GM19395 (cell line): ENCODE results near the gene GMFB.

Experiments used
- ATAC-seq: cut with Tn5 transposase; IDR thresholded peaks from one replicate; pipeline ENCODE4 v1.9.1; 2021; ENCODE audit warnings: mild to moderate bottlenecking, moderate library complexity; ENCODE audit not compliant: unreplicated experiment

The GMFB gene

DNA sequence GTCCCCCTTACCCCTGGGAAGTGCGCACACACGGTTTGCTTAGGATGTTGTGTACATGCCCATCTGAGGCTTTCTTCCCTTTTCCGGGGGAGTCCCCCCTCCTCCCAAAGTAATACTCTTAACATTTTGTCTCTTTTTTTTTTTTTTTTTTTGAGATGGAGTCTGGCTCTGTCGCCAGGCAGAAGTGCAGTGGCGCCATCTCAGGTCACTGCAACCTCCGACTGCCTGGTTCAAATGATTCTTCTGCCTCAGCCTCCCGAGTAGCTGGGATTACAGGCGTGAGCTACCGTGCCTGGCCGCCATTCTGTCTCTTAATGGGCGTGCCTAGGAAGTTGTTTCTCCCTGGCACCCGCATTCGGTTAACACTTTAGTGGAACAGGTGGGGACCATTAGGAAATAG is 4.5 kb upstream of the GMFB start:
- no peak for ATAC-seq

DNA sequence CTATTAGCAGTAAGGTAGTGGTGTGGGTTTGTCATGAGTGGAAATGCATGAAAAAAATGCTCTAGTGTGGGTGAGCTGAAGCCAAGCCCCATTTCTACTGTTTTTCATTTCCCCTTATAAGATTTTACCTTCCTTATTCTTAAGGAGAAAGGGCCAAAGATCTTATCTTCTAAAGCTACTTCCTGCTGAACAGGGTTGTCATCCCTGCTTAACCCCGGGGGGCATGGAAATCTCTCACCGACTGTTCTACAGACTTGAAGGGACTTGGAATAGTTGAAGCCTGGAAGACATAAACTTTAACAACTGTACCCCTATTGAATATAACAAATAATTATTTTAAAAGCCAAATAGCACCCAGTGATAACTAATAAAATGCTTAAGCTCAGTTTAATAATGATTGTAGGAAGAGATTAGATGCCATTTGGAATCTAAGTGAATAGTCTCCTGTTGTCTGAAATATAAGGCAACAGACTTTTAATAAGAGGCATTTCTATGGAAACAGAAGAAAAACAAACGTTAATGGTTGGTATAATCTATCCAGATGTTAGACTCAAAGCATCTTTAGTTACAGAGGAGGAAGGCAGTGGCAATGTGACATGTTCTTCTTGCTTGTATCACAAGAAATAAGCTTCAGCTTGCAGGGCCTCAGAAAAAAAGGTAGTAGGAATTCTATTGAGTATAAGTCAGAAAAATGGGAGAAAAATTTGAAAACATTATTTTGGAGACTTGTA is 1.8 kb upstream of the GMFB start:
- ATAC-seq = no peak

DNA sequence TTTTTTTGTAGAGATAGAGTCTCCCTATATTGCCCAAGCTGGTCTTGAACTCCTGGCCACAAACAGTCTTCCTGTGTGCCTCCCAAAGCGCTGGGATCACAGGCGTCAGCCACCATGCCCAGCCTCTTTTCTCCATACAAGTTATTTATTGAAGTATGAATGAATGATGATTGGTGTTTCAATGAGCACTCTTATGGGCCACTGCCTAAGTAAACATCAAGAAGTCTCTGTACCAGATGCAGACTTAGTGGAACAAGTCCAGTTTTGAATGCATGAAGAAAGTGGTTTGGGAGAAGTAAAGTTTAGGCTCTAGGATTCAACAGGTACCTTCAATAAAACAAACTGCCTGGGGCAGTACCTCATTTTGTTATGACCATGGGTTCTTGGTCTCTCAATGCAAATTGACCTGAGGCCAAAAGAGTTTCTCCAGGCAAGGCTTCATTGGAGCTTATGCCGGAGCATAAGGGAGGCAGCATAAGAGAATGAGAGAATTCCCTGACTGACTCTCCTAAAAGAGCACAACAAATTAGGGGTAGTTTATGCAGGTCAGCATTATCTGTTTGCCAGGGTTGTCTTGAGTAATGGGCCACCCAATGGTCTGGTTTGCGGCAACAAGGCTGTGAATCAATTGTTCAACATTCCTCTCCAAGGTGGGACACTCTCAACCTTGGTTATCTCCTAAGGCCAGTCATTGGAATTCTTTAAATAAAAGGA is 1.1 kb upstream of the GMFB start:
- no peak for ATAC-seq

DNA sequence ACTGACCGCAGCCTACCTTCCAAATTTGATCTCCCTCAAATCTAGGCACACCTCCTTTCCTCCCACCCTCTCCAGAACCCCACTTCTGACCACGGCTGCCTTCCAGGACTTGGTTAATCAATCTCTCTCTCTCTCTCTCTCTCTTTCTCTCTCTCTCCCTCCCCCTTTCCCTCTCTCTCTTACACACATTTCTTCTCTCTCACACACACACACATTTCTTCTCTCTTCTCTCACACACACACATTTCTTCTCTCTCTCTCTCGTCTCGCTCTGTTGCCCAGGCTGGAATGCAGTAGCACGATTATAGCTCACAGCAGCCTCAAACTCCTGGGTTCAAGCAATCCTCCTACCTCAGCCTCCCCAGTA is 521 bp upstream of the GMFB start:
- peak; percentile 37 for ATAC-seq

DNA sequence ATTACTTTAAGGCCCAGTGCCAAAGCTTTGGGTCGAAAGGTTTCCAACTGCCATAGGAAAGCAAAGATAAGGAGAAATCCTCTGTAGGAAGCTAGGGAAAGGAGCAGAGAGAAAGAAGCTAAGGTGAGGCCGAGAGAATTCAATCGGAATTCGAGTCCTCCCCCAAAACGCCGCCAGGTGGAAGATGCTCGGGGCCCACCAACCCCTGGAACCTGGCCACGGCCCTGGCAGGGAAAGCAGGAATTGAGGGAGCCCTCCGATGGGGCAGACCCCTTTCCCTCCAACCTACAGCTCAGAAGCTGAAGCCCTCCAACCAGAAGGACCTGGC is 498 bp downstream of the GMFB start:
- ATAC-seq = peak; percentile 27

DNA sequence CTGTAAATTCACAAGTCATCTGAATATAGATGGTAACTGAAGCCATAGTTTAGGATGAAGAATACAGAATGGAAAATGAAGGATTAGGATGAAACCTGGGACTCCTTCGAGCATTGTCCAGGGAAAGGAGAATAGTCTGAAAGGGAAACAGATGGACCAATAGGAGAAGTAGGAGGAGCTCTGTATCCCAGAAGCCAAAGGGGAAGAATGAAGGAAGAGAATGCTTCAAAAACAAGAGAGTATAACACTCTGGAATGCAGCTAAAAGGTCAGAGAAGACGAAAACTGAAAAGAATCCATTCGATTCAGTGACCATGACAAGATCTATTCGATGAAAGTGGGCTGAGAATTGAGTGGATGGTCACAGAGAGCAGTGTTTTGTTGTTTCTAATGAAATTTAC is 1.0 kb downstream of the GMFB start:
- ATAC-seq = no peak

DNA sequence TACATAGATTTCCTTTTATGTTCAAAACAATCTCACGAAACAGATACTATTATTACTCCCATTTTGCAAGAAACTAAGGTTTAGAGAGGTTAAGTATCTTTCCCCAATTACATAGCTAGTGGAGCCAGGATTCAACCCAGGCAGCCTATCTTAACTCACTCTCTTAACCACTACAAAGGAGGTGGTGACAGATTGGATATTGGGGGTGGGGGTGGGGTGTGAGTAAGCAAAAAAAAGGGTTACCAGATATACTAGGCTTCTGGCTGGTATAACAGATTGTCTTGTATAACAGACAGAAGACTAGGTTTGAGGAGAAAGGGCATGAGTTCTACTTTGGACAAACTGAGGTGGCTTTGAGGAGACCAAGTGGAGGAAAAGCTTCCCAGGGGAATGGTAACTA is 2.1 kb downstream of the GMFB start:
- no peak for ATAC-seq

DNA sequence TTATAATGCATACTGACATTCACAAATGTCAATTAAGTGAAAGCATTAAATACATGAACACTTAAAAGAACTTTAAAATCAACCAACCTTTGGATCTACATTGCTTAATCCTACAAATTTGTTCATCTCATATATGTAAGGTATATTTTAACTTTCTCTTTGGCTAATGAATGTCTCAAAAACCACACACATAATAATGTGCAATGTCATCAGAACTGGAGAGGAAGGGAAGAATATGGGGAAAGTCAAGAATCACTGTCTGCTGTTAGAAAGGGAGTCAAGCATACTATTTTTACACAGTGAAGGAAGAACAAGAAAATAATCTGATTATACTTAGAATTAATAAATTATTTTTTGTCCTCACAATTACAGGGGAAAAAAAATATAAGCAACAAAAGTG is 4.9 kb downstream of the GMFB start:
- ATAC-seq = no peak

DNA sequence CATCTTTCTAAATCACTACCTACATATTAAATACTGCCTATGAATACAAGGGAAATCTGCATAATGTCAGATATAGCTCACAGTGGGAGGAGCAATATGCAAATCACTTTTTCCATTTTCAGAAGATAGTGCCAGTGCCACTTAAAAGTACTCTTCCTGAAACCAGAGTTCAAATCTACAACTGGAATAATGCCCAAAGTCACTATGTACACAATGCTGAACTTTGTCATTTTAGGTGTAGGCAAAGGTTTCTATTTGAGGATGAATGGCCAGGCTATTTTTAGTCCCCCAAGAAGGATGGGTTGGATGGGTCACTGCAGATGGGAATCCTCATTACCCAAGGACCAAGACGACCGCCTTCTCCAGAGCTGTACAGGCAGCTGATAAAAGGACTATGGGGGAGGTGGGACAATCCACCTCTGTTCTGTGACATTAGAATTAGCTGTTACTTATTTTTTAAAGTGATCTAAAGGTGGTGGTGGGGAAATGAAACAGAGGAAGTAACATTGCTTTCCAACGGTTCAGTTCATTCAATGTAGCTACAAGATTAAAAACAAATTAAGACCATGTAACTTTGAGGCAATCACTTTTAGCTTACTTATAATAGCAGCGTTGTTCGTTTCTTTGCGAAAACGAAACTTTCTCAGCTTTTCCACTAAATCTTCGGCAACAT is 5.6 kb downstream of the GMFB start:
- ATAC-seq = no peak

DNA sequence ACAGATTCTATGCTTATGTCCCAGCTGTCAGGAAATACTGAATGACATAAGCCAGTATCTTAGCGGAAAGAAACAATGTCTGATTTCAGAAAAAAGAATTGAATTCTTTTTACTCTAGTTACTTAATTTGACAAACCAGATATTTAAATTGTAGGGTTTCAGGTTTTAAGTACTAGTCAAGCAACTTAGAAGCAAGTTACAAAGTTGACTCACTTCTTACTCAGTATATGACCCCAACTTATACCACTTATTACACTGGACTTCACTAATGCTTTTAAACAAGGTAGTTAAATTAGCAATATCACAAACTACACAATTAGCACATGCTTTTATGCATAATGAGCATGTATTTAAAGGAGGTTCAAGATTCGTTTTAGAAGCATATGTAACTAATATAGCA is 7.1 kb downstream of the GMFB start:
- ATAC-seq = no peak

DNA sequence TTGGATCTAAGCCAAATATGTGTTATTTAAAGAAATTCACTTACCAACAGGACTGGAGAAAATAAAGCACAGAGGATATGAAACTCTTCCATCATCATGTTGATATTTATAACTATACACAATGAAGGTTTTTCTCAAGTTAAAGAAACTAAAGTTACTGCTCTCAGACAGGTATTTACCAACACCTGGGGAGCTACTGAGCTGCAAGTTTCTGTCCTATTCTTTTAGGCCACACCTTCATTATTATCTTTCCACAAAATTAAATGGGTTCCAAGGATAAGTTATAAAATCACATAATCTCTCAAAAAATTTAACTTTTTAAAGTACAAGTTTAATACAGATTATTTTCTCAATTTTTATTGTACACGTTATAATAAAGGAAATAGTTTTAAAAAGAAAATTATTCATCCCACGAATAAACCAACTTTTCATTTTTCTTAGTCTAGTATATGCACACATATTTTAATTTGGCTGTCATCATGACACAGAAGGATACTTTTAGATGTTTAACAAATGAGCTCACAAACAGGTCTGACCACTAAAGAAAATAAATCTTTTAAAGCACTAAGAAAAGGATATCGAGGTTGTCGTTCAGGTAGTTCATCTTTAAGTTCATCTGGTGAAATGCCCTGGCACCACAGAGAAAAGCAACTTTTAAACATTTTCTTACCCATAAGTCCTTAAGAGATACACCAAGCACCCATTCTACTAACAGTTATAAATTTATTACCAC is 7.8 kb downstream of the GMFB start:
- no peak for ATAC-seq

DNA sequence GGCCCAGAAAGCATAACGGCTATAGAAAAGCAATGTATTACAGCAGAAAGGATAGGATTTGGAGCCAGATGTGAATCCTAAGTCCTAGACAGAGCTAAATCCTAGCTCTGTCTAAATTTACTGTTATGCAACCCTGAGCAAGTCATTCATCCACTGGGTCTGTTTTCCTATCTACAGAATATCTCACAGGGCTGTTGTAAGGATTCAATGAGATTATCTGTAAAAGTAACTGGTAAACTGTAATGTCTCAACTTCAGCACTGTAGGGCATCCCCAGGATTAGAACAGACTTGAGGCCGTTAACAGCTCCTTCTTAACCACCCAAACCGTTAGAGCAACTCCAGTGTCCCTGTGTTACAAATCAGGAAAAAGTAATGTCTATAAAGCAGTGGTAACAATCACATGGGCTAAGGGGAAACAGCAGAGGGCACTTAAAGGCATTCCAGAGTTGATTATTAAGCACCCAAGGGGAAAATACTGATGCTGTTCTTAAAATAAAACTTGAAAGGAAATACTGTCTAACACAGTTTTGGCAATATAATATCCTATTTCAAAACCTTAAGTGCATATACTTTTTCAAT is 10.1 kb downstream of the GMFB start:
- ATAC-seq = no peak

DNA sequence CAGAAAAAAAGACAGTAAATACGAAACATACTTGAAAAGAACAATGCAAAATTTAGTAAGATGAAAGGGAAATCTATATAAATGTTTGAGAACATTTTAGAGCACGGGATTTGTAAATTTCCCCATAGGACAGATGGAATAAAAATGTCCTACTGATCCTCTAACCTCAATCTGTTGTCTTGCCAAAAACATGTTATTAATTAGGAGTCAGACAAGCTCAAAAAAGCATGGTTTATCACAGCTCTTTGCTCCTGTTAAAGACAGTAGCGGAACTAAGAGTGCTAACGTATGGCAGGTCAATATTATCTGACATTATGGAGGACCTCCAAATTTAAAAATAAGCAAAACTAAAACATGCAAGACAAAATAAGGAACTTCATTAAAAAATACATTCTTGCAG is 12.9 kb downstream of the GMFB start:
- no peak for ATAC-seq

DNA sequence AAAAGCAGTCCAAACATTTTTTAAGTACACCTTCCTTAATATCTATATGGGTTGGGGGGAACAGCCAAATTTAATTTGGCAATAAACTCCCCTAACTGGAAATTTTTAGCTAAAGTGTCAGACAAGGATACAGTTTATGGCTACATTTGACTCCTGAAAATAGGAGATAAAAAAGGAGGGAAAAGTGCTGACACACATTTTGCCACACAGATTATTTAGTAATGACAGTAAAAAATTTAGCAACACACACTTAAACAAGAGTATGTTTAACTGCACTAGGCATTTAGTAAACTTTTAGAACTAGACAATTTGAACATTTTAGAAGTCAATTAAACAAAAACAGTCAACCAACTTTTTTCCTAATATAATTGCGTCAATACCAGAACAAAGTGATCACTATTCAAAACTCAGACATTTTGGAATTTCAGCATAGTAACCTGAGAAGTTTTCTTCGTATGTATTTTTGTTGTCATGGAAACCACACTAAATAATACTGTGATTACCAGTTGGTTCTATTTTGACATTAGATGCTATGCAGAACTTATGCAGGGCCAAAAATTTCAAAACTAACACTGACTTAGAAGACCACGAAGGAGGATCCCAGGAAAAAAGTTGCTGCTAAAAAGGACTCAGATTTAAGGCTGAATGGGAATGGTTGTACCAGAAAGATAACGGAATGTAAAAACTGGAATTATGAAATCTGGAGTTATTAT is 13.4 kb downstream of the GMFB start:
- ATAC-seq = no peak

DNA sequence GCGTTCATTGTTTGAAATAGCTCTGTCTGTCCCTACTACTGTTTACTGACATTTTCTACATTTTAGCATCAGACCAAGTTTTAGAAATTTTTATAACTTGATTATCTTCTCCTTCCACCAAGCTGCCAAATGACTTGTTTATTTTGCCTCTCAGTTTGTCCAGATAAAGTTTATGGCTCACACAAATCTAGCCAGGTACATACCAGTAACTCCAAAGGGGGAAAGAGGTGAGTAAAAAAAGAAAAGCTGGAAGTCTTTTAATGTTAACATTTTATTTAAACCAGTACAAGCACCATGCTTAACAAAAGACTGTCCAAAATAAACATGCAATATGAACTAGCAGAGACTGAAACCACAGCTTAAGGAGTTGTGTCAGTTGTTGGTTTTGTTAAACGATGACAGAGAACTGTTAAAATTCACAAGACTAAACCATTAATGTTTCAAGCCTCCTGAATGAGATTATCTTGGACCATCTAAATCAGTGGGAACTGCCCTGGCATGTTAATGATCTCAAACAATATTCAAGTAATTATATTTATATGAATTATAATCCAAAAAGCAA is 14.5 kb downstream of the GMFB start:
- no peak for ATAC-seq

DNA sequence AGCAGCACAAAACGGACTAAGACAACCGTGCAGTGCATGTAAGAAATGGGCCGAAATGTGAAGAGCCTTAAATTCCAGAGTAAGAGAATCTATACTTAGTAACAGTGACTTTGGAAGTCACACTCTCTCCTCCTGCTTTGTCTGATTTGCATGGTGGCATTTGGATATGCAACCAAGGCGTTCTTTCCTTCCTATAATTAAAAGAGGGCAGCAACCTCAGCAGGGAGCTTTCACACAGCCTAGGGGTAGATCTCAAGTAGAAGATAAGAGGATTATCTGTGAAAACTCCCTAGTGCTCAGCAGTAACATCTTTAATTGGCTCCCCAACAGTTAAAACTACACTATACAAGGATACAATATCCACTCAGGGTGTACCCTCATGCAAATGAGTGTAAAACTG is 16.5 kb downstream of the GMFB start:
- ATAC-seq = no peak

DNA sequence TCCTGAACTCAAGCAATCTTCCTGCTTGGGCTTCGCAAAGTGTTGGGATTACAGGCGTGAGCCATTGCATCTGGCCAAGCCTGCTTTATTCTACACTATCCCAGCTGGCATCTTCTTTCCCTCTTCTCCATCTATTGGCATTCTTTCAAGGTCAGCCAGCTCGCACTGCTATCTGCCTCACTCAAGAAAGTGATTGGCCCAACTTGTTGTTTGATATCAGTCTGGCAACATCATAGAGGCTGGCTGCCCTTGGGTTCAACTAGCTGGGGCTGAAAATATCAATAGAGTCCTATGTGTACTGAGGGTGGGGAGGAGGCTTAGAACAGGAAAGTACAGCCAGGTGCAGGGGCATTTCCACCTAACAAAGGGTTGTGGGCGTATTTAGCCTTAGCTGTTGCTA is 17.1 kb downstream of the GMFB start:
- ATAC-seq = no peak

DNA sequence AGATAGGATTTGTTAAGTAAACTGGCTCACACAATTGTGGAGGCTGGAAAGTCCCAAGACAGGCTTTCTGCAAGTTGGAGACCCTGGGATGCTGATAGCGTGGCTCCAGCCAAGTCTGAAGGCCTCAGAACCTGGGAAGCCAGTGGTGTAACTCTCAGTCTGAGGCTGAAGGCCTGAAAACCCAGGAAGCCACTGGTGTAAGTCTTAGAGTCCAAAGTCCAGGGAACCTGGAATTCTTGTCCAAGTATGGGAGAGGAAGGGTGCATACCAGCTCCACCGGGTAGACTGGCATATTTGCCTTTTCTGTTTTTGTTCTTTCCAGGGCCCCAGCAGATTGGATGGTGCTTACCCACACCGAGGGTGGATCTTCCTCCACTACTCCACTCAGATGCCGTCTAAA is 18.1 kb downstream of the GMFB start:
- no peak for ATAC-seq

DNA sequence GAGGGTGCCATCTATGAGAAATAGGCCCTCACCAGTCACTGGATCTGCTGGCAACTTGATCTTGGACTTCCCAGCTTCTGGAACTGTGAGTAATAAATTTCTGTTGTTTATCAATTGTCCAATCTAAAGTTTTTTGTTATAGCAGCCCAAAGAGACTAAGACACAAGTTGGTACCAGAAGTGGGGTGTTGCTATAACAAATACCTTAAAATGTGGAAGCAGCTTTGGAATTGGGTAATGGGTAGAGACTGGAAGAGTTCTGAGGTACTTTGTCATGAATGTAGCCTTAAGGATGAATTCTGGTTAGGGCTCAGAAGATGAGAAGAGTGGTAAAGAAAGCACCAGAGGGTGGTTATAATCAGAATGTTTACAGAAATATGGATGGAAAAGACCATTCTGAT is 21.5 kb downstream of the GMFB start:
- ATAC-seq = no peak

DNA sequence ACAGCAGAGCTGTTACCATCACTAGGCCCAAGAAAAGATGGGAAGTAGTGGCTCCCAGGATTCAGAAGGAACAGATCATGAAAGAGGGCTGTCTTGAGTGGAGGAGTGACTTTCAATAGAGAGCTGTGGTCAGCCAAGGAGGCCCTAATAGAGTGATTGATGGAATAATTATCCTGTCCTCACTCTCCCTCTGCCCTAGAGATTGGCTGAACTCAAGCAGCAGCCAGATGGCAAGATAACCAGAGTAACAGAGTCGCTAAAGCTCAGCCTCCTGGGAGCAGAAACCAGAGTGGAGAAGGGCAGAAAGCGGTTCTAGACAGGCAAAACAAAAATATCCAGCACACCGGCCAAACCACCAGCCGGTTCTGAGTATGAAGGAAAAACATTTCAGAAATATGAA is 23.1 kb downstream of the GMFB start:
- no peak for ATAC-seq
